ENCODE results near the gene DENND2A. TPM values are rescaled to one million over a fixed set of nuclear protein-coding genes. Genes with fewer than 3 reads are reported as not detected.

Gene DENND2A, protein sequence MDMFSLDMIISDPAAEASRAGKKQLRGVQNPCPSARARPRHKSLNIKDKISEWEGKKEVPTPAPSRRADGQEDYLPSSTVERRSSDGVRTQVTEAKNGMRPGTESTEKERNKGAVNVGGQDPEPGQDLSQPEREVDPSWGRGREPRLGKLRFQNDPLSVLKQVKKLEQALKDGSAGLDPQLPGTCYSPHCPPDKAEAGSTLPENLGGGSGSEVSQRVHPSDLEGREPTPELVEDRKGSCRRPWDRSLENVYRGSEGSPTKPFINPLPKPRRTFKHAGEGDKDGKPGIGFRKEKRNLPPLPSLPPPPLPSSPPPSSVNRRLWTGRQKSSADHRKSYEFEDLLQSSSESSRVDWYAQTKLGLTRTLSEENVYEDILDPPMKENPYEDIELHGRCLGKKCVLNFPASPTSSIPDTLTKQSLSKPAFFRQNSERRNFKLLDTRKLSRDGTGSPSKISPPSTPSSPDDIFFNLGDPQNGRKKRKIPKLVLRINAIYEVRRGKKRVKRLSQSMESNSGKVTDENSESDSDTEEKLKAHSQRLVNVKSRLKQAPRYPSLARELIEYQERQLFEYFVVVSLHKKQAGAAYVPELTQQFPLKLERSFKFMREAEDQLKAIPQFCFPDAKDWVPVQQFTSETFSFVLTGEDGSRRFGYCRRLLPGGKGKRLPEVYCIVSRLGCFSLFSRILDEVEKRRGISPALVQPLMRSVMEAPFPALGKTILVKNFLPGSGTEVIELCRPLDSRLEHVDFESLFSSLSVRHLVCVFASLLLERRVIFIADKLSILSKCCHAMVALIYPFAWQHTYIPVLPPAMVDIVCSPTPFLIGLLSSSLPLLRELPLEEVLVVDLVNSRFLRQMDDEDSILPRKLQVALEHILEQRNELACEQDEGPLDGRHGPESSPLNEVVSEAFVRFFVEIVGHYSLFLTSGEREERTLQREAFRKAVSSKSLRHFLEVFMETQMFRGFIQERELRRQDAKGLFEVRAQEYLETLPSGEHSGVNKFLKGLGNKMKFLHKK
- total RNA-seq = 10 to 100 TPM in 3 of 4 donors, 1 to 10 TPM in 1; 6.8 to 13.6 (median 10.6) TPM

- TF ChIP-seq, protein P1, sequence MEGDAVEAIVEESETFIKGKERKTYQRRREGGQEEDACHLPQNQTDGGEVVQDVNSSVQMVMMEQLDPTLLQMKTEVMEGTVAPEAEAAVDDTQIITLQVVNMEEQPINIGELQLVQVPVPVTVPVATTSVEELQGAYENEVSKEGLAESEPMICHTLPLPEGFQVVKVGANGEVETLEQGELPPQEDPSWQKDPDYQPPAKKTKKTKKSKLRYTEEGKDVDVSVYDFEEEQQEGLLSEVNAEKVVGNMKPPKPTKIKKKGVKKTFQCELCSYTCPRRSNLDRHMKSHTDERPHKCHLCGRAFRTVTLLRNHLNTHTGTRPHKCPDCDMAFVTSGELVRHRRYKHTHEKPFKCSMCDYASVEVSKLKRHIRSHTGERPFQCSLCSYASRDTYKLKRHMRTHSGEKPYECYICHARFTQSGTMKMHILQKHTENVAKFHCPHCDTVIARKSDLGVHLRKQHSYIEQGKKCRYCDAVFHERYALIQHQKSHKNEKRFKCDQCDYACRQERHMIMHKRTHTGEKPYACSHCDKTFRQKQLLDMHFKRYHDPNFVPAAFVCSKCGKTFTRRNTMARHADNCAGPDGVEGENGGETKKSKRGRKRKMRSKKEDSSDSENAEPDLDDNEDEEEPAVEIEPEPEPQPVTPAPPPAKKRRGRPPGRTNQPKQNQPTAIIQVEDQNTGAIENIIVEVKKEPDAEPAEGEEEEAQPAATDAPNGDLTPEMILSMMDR (IDR thresholded peaks at IDR 0.05; ENCODE audit: low read depth) = no peak
Measured at GRCh38 chr7:140640727-140641523, at the start of gene DENND2A. Gene DENND2A, minus strand, starts transcription at chr7:140640813. Its CDS starts 38,416 bp downstream, at chr7:140602397.

GRCh38 chr7:140689199-140690152, 48.9 kb upstream of the DENND2A start:
- TF ChIP-seq, protein P1 (IDR thresholded peaks at IDR 0.05; ENCODE audit: low read depth) = no peak

- TF ChIP-seq, protein P1 (IDR thresholded peaks at IDR 0.05; ENCODE audit: low read depth) = no peak
Measured at GRCh38 chr7:140688341-140688740, 47.7 kb upstream of the DENND2A start.

GRCh38 chr7:140686921-140687320, 46.3 kb upstream of the DENND2A start:
- TF ChIP-seq, protein P1 (IDR thresholded peaks at IDR 0.05; ENCODE audit: low read depth) = no peak

DNA sequence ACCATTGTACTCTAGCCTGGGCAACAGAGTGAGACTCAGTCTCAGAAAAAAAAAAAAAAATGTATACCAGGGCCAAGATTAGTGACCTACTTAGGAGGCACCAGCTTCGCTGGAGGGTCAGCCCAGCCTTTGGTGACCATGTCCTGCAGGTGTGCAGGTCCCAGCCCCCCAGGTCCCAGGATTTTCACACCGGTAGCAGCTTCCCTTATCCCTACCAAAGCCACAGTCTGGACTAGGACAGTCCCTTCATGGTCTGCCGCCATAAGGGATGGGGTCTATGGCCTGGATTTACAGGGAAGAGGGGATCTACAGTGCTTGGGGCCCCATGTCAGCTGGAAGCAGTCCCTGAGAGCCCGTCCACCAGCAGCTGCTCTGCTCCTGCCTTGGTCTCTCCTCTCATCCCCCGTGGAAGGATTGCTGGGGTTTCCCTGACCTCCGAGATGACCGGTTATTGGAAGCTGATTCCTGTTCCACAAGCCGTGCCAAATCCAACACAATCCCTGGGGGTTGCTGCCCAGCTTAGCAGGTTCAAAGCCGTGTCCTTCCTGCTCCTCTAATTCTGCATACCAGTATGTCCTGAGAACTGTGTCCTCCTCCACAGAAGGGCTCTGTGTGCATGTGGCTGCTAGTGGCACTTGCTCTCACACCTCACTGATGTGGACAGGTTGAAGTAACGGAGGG, 44.9 kb upstream of the DENND2A start:
- TF ChIP-seq, protein P1 (IDR thresholded peaks at IDR 0.05; ENCODE audit: low read depth) = no peak
